Measurements from ENCODE around the gene MICAL2. TPM values are rescaled to one million over a fixed set of nuclear protein-coding genes. Genes with fewer than 3 reads are reported as not detected.

The MICAL2 gene
- total RNA-seq, 4 donors from 2014 or later, result 27.4 to 63.6 (median 51.9) TPM

- 83 to 88% methylated on average over 1 of the region's 1 CpG for WGBS, 2 donors
- Histone ChIP-seq H3K4me1 (peaks cover 13 to 17% of the 10 kb centered on the region in 2 donors), H3K36me3 (peaks cover 0 to 4% of the 10 kb centered on the region in 2 donors), H3K9me3 (no peaks in the 10 kb centered on the region), H3K27me3 (no peaks in the 10 kb centered on the region), H3K27ac (no peak overlapping the region), H3K4me3 (replicated peaks in 1 of 3) (no peak overlapping the region)
- TF ChIP-seq CTCF (IDR thresholded peaks at IDR 0.05), result no peak
- no peak for TF ChIP-seq POLR2A (IDR thresholded peaks at IDR 0.05)
- intact Hi-C loops (cut with DNase I), result no loop called here
- DNase-seq, result no peak
Measured at GRCh38 chr11:12266132-12266531, 155.7 kb downstream of the MICAL2 start.

- Histone ChIP-seq H3K36me3 (peaks cover 0 to 4% of the 10 kb centered on the region in 2 donors), H3K4me3 (replicated peaks in 1 of 3) (no peak overlapping the region), H3K27me3 (no peaks in the 10 kb centered on the region), H3K4me1 (peaks cover 13 to 17% of the 10 kb centered on the region in 2 donors), H3K9me3 (no peaks in the 10 kb centered on the region), H3K27ac (no peak overlapping the region)
- DNase-seq, result no peak
- intact Hi-C loops (cut with DNase I), result no loop called here
- no peak for TF ChIP-seq POLR2A (IDR thresholded peaks at IDR 0.05)
- no peak for TF ChIP-seq CTCF (IDR thresholded peaks at IDR 0.05)
- WGBS, 2 donors, result 92 to 93% methylated on average over 10 of the region's 10 CpGs
Measured at GRCh38 chr11:12266943-12267342, 156.6 kb downstream of the MICAL2 start.

- DNase-seq, result no peak
- TF ChIP-seq POLR2A (IDR thresholded peaks at IDR 0.05) (no peak), CTCF (IDR thresholded peaks at IDR 0.05) (no peak)
- Histone ChIP-seq H3K27me3 (no peaks in the 10 kb centered on the region), H3K9me3 (no peaks in the 10 kb centered on the region), H3K4me3 (replicated peaks in 1 of 3) (no peak overlapping the region), H3K4me1 (peaks cover 13 to 17% of the 10 kb centered on the region in 2 donors), H3K27ac (no peak overlapping the region), H3K36me3 (peaks cover 0 to 4% of the 10 kb centered on the region in 2 donors)
- intact Hi-C loops (cut with DNase I), result no loop called here
- 90 to 91% methylated on average over 2 of the region's 2 CpGs for WGBS, 2 donors
Measured at GRCh38 chr11:12267921-12268320, 157.5 kb downstream of the MICAL2 start.

GRCh38 chr11:12269104-12269441 is 158.7 kb downstream of the MICAL2 start:
- TF ChIP-seq CTCF (IDR thresholded peaks at IDR 0.05) (no peak), POLR2A (IDR thresholded peaks at IDR 0.05) (no peak)
- Histone ChIP-seq H3K27ac (peak overlapping the region in 2 of 3 donors; percentile 55 to 58), H3K4me1 (peaks cover 13 to 17% of the 10 kb centered on the region in 2 donors), H3K27me3 (no peaks in the 10 kb centered on the region), H3K9me3 (no peaks in the 10 kb centered on the region), H3K4me3 (replicated peaks in 1 of 3) (no peak overlapping the region), H3K36me3 (no peaks in the 10 kb centered on the region)
- peak; percentile 64 to 69 for DNase-seq
- intact Hi-C loops (cut with DNase I), result no loop called here
- WGBS, 2 donors, result 25 to 55% methylated on average over 3 of the region's 3 CpGs

- intact Hi-C loops (cut with DNase I), result loop anchor here (10.0 kb wide), 1 partner anchor 455 kb away; no protein-coding TSS in a partner anchor
Measured at GRCh38 chr11:12269446-12270214, 159.2 kb downstream of the MICAL2 start.

More at GRCh38 chr11:12269446-12270214, 159.2 kb downstream of the MICAL2 start:
- TF ChIP-seq CTCF (IDR thresholded peaks at IDR 0.05), result no peak
- TF ChIP-seq POLR2A (IDR thresholded peaks at IDR 0.05), result no peak
- no peaks in the 10 kb centered on the region for H3K27me3 ChIP-seq
- DNase-seq, result peak; percentile 38 to 49
- peaks cover 13 to 17% of the 10 kb centered on the region in 2 donors for H3K4me1 ChIP-seq
- H3K36me3 ChIP-seq, result no peaks in the 10 kb centered on the region
- 55 to 68% methylated on average over 5 to 8 of the region's 12 CpGs for WGBS, 2 donors
- no peaks in the 10 kb centered on the region for H3K9me3 ChIP-seq
- no peak overlapping the region for H3K4me3 ChIP-seq (replicated peaks in 1 of 3)
- peak overlapping the region in 2 of 3 donors; percentile 55 to 58 for H3K27ac ChIP-seq

Measured in thyroid gland (tissue), 4 donors.